Bone marrow (tissue), 2 donors: ENCODE measurements around the gene CFAP221.

Experiments used
- DNase-seq, 2 donors: peaks; one replicate each; lab custom pipeline; 2025; lab: John Stamatoyannopoulos, UW

CFAP221 gene

GRCh38 chr2:119536707-119537106 lies 7.5 kb upstream of the CFAP221 start:
- DNase-seq, result no peak

- no peak for DNase-seq
Observed at GRCh38 chr2:119537792-119538191, 6.5 kb upstream of the CFAP221 start.

- no peak for DNase-seq
Observed at GRCh38 chr2:119541476-119541875, 2.8 kb upstream of the CFAP221 start.

- DNase-seq, result no peak
Observed at GRCh38 chr2:119544939-119545475, 758 bp downstream of the CFAP221 start.

- DNase-seq, result no peak
Observed at GRCh38 chr2:119545754-119546446, 1.7 kb downstream of the CFAP221 start.

- DNase-seq, result no peak
Observed at GRCh38 chr2:119546447-119546767, 2.2 kb downstream of the CFAP221 start.

- no peak for DNase-seq
Observed at GRCh38 chr2:119548516-119549120, 4.4 kb downstream of the CFAP221 start.

GRCh38 chr2:119549241-119549640 lies 5.0 kb downstream of the CFAP221 start:
- DNase-seq, result no peak

- no peak for DNase-seq
Observed at GRCh38 chr2:119550346-119550745, 6.1 kb downstream of the CFAP221 start.

GRCh38 chr2:119550856-119551255 lies 6.6 kb downstream of the CFAP221 start:
- DNase-seq, result no peak

- DNase-seq, result no peak
Observed at GRCh38 chr2:119552902-119553301, 8.7 kb downstream of the CFAP221 start.

GRCh38 chr2:119553687-119554344 lies 9.6 kb downstream of the CFAP221 start:
- DNase-seq, result no peak

- no peak for DNase-seq
Observed at GRCh38 chr2:119565481-119565880, 21.2 kb downstream of the CFAP221 start.

- DNase-seq, result no peak
Observed at GRCh38 chr2:119567292-119567691, 23.0 kb downstream of the CFAP221 start.

- DNase-seq, result no peak
Observed at GRCh38 chr2:119574108-119574815, 30.0 kb downstream of the CFAP221 start.

GRCh38 chr2:119574864-119575263 lies 30.6 kb downstream of the CFAP221 start:
- no peak for DNase-seq

- DNase-seq, result no peak
Observed at GRCh38 chr2:119575439-119575838, 31.2 kb downstream of the CFAP221 start.

GRCh38 chr2:119579424-119580295 lies 35.4 kb downstream of the CFAP221 start:
- no peak for DNase-seq

GRCh38 chr2:119580550-119581072 lies 36.4 kb downstream of the CFAP221 start:
- DNase-seq, result no peak

GRCh38 chr2:119583291-119583690 lies 39.0 kb downstream of the CFAP221 start:
- DNase-seq, result no peak

- DNase-seq, result no peak
Observed at GRCh38 chr2:119584469-119584868, 40.2 kb downstream of the CFAP221 start.
